ENCODE measurements around the gene SLC6A2.
"Not testable (repeated sequence)": the region's sequence is repeated elsewhere in the genome, so short reads cannot be mapped to it uniquely, and the experiment has no call there.

SLC6A2 gene

GRCh38 chr16:55713103-55713502 lies 57.3 kb downstream of the SLC6A2 start:
- no peak for DNase-seq (ENCODE audit: low spot score)

GRCh38 chr16:55717326-55717725 lies 61.5 kb downstream of the SLC6A2 start:
- no peak for DNase-seq (ENCODE audit: low spot score)

GRCh38 chr16:55725055-55725777 lies 69.4 kb downstream of the SLC6A2 start:
- no peak for DNase-seq (ENCODE audit: low spot score)

GRCh38 chr16:55728797-55729196 lies 73.0 kb downstream of the SLC6A2 start:
- DNase-seq (ENCODE audit: low spot score), result no peak

- DNase-seq (ENCODE audit: low spot score), result no peak
These were observed 74.3 kb downstream of the SLC6A2 start for GRCh38 chr16:55730115-55730514.

- DNase-seq (ENCODE audit: low spot score), result no peak
These were observed 76.7 kb downstream of the SLC6A2 start for GRCh38 chr16:55732496-55732895.

- DNase-seq (ENCODE audit: low spot score), result no peak
These were observed 78.9 kb downstream of the SLC6A2 start for GRCh38 chr16:55734665-55735064.

- DNase-seq (ENCODE audit: low spot score), result no peak
These were observed 79.5 kb downstream of the SLC6A2 start for GRCh38 chr16:55735120-55735781.

- DNase-seq (ENCODE audit: low spot score), result no peak
These were observed 80.9 kb downstream of the SLC6A2 start for GRCh38 chr16:55736671-55737070.

- no peak for DNase-seq (ENCODE audit: low spot score)
These were observed 81.5 kb downstream of the SLC6A2 start for GRCh38 chr16:55737318-55737717.

GRCh38 chr16:55737966-55738365 lies 82.2 kb downstream of the SLC6A2 start:
- DNase-seq (ENCODE audit: low spot score), result no peak

GRCh38 chr16:55746081-55746480 lies 90.3 kb downstream of the SLC6A2 start:
- no peak for DNase-seq (ENCODE audit: low spot score)

- DNase-seq (ENCODE audit: low spot score), result no peak
These were observed 92.0 kb downstream of the SLC6A2 start for GRCh38 chr16:55747785-55748184.

GRCh38 chr16:55752465-55753144 lies 96.8 kb downstream of the SLC6A2 start:
- not testable (repeated sequence) for DNase-seq (ENCODE audit: low spot score)

GRCh38 chr16:55753145-55753631 lies 97.4 kb downstream of the SLC6A2 start:
- not testable (repeated sequence) for DNase-seq (ENCODE audit: low spot score)

Data from GM03348 (cell line).